GM10847 (cell line): ENCODE measurements around the gene SCN4B.

Source experiments
- POLR2A ChIP-seq: IDR thresholded peaks from 2 replicates; pipeline ENCODE4 v1.6.1; 2011; ENCODE audit not compliant: insufficient read length; ENCODE audit errors: extremely low read depth

SCN4B gene

DNA sequence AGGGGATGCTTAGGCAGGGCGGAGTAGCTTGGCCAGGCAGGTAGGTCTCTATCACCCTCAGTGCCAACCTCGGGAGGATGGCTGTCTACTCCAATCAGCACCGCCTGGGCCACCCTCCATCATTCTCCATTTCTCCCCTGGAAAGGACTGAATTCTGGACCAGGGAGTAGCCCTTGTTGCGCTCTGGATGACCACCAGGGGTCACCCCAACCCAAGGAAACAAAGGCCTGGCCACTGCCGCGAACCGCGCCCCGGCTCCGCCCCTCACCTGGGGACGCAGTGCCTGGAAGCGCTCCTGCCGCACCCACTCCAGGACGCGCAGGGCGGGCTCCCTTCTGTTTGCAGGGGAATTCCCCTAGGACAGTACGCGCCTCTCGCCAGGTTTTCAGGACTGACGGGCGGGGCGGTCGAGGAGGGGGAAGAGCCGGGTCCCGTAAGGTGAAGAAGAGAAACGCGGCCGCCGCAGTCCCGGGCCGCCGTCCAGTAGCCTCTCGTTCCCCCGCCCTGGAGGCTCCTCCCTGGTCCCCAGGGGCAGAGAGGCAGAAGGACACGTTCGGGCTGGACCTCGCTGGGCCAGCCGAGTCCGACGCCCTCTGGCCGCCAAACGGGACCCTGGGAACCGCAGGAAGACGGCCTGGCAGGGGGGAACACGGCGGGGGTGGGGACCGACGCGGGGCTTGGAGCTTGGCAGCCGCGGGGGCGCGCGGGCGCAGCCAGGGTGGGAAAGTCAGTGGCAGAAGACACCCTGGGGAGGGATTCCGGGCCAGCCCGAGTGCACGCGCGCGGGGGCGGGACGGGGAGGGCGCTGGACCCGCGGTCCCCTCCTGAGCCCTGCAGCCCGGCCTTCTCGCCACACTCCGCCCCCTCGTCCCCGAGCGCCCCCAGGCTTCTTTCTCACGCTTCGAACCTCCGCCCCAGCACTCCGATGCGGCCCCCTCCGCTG is 7.1 kb downstream of the SCN4B start:
- no peak for TF ChIP-seq POLR2A

DNA sequence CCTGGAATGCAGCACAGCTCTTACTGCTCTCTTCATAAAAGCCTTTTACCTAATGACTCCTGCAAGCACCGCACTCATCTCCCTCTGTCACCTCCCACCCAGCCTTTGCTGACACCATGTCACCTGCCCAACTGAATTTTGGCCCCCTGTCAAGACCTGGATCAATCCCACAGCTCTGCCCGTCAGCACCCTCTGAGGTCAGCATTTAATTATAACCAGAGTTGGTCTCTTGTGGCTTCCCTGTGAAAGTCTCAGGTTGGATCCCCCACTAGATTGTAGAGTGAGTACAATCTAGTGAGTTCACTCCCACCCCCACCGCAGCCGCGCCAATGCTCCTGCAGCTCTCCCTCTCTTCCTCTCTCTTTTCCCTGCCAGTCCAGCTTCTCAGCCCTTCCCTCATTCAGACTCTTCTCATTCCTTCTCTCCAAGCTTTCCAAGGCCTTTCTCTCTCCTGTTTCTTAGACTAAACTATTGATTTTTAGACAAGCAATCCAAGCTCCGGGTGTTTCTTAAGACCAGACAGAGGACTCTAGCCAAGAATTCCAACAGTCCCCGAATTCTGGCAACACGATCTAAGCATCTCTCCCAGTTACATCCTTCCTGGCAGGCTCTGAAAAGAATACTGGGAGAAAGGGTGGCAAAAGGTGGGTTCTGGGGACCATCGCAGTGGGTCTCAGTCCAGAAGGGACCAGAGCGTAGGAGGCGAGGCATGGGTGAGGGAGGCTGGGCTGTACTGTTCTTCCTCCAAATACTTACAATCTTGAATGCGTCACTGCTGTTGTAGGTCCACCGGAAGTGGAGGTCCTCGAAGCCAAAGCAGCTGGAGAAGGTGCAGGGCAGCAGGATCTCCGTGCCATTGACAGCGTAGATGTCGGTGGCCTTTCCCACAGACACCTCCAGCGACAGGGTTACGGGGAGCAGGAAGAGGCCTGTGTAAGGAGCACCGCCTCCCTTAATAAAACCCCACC is 8.0 kb downstream of the SCN4B start:
- TF ChIP-seq POLR2A: no peak

DNA sequence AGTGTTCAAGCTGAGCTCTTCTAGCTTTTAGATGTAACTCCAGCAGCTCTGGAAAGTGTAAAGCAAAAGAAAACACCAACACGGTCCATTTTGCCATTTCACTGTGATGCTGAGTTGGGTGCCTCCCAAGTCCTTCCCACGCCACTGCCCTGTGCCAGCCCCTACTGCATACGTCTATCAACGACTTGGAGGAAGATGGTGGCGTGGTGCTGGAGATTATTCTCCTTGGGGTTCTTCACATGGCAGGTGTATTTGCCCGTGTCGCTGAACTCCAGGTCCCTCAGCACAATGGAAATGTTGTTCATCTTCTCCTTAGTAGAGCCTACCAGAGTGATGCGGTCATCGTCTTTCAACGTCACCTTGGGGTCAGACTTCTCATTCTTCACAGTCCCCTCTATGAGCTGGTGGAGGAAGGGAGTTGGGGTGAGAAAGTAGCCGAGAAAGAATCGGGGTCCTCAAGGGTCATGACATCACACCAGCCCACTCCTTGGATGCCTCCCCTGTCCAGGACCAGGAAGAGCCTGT is 8.9 kb downstream of the SCN4B start:
- TF ChIP-seq POLR2A: no peak

DNA sequence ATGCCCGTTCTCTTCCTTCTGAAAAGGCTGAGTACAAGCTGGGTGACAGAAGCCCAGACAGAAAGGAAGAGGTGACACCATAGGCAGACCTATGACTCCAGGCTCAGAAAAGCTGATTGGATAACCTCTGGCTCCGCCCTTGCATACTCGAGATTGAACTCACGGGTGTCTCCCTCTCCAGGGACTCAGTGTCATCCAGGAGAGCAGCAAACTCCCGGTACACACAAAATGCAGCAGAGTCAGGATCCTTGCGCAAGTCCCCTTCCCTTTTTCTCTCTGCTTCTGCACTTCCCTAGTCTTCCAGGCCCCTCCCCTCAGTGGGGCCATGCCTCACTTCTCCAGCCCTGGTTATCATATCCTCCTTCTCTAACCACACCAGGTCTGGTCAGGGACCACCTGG is 9.8 kb downstream of the SCN4B start:
- TF ChIP-seq POLR2A: no peak

DNA sequence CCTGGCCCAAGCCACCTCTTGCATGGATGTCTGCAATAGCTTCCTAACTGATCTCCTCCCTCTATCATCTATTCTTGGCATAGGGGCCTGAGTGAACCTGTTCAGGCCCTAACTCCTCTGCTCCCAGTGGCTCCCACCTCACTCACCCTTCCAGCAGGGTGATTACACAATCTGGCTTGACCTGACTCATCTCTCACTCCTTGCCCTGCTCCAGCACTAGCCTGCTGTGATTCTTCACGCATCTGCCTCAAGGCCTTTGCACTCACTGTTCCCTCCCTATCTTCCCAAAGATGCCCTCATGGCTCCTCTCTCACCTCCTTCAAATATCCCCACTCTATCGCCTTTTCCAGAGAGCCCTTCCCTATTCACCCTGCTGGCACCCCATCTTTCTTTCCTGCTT is 10.5 kb downstream of the SCN4B start:
- TF ChIP-seq POLR2A: no peak

DNA sequence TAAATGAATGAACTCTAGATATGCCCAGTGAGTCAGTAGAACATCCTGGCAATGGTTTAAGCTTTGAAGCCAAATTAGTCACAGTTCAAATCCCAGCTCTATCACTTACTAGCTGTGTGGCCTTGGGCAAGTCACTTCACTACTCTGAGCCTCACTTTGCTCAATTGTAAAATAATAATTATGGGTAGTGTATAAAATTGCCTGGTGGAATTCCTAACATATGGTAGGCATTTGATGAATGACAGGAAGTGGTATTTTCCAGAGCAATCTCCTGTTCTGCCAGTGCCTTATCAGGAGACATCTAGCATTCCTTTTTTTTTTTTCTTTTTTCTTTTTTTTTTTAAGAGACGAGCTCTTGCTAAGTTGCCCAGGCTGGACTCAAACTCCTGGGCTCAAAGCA is 13.0 kb downstream of the SCN4B start:
- TF ChIP-seq POLR2A: no peak

DNA sequence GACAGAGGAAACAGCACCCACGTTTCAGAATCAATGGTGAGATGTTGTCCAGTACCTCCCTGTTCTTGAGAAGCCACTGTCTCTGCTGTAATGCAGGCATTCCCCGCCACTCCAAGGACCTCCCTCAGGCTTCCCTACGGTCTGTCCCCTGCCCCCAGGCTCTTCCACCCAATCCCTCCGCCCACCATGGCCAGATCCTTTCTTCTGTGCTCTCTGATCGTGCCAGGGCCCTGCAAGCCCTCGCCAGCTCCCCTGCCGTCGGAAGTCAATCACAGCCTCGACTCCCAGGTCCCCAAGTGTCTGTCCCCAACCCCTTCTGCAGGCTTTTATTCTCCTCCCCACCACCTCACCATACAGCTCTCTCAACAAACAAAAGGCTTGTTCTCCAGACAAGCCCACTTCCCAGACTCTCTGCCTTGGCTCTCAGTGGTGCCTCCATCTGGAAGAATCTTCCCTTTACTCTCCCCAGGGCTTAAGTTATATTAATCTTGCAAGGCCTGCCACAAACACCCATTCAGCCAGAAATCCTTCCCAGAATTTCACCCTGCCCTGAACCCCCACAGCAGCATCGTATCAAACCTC is 13.7 kb downstream of the SCN4B start:
- TF ChIP-seq POLR2A: no peak

DNA sequence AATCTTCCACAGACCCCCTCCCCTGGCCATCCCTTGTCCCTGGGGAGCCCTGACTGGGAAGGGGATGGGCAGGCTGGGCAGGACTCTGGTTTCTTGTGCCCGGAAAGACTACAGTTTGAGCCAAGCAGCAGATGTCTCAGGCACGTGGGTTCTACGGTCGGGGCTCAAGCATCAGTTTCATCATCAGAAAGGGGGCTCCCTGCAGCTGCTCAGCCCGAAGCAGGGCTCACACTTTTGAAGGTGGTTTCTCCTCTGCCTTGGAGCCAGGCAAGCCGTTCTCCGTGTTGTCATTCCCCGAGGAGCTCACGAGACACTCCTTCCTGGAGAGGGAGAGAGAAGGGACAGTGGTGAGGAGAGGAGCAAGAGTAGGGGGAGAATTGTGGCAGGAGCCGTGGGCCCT is 15.8 kb downstream of the SCN4B start:
- TF ChIP-seq POLR2A: no peak

DNA sequence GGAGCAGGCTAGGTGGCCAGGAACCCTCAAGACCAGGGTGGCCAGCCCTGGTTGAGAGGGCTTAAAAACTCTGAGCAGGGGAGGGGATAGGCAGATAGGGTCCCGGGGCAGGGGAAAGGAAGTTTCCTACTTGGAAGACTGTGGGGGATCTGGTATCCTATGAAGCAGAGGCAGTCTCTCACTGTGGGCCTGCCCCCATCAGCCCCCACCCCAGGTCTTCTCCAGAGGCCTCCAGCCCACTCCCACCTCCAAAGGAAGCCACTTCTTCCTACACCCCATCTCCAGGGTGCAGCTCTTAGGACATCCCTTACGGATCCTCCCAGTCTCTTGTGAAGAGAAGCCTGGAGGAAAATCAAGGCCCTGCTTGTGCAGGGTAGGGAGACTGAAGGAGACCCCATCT is 16.3 kb downstream of the SCN4B start:
- TF ChIP-seq POLR2A: no peak

DNA sequence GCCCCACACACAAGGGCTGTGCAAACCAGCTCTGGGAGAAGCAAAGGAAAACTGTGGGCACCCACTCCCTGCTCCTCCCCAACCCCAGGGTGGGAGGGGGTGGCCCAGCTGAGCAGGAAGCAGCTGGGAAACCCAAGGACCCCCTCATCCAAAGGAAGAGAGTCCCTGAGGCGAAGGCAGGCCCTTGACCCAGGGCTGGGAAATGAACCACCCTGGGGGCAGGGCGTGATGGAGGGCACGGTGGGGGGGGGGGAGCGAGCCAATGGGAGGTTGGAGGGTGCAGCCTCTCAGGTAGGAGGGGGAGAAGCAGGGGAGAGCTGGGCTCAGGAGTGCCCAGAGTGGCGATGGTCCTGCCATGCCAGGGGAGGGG is 16.8 kb downstream of the SCN4B start:
- TF ChIP-seq POLR2A: no peak

DNA sequence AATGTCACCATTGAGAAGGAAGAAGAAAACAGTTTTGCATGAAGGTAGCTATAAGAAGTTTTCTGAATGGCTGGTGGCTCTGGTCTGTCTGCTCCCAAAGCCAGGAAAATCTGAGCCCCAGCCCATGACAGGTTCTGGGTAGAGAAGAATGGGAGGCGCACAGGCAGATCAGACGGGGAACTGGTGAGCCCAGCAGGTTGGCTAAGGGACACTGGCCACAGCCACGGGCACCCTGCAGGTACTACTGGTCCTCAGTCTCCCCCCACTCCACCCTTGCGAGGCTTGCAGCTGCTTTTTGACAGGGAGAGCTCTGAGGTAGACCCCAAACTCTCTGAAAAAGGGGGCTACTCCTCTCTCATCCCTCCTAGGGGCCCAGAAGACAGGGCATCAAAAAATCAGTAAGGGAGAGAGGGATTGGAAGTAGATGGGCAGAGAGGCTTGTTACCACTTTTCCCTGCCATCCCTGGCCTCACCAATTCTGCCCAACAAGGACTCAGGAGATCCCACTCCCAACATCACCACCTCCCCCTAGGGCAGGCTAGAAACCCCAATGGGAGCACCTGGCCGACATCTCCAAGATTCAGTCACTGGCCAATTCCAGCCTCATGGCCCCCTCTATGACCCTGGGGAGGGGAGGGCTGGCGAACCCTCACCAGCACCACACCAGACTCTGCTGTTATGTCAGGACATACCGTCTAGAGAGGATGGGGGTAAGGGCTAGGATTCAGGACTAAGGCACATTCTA is 17.4 kb downstream of the SCN4B start:
- no peak for TF ChIP-seq POLR2A

DNA sequence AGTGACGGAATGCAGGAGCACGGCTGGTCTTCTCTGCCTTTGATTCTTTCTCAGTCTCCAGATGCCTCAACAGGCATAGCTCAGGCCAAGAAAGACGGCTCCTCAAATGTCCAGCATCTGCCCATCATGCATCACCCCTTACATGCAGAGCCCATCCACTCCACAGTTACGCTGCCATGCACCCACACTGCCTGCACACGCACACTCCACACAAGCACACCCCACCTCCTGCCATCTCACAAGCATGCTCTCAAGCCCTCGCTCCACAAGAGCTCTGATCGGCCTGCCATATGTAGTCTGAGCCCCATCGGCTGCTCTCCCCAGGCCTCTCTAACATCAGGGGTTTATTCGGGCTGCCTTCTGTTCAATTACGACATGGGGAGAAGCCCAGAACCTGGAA is 18.8 kb downstream of the SCN4B start:
- TF ChIP-seq POLR2A: no peak

DNA sequence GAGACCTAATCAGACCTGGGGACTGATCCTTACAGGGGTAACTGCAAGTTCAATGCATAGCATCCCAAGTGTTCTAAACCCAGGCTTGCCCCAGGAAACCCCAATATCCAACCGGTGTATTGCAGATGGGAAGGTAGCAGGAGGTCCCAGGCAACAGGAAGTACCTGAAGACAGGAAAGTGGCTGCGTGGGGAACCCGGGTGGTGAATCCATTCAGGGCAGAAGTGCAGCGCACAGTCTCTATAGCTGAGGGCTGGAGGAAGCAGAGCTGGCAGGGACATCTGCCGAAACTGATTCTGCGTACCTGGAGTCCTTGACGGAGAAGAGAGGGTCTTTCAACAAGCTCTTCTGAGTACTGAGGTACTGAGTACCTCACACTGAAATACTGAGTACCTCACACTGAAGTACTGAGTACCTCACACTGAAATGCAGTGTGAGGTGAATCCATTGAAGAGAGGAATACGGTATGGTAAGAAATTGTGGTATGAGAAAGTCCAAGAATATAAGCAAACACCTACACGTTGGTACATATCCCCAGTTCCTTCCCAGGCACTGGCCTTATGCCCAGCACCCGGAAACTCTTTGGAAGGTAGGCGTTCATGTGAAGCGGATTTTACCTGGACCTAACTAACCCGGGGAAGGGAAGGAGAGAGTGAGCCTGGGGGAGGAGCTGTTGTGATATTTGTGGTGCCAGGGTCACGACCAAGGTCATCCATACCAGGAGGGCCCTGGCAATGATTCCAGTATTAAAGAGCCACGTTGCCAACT is 20.1 kb downstream of the SCN4B start:
- TF ChIP-seq POLR2A: no peak

DNA sequence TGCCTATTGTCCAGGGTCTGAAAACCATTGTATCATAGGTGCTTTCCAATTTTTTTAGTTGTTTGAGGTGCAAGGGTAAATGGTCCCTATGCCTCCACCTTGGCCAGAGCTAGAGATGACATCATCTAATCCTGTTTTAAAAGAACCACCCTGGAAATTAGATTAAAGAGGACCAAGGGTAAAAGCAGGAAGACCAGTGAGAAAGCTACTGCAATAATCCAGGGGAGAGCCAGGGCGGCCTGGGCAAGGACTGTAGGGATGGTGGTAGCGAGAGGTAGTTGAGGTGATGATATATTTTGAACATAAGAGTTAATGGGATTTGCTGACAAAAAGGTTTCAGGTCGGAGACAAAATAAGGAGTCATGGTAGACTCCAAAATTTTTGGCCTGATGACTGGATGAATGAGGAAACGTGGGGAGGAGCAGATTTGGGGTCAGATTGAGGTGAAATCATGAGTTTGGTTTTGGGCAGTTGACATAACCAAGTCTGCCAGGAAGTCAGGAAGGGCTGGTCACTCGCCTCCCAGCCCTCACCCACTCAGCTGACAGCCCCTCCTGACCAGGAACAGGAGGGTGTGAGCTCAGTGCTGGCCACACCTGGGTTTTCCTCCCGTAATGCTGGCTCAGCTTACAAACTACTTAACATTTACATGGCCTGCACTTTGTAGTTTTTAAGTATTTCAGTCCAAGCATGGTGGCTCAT is 23.0 kb downstream of the SCN4B start:
- TF ChIP-seq POLR2A: no peak
